ENCODE measurements around the gene ZNF536.

ZNF536 gene

DNA sequence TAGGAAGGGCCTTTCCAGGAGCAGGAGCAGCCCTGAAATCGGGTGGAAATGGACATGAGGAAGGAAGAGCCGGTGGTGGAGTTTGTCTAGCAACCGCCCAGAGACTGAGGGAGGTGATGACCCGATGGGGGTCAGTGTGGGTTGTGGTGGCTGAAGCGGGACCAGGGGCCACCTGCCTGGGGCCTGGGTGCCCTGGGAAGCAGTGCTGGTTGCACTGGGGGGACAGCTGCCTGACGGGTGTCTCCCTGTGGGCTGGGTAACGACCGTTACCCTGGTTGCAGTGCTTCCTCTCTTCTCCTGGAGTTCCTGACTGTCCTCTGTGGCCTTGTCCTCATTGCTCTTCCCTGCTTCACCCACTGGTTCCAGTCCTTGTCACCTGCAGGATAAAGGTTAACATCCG lies 13.0 kb downstream of the ZNF536 start:
- no peaks in the 10 kb centered on the region for H3K4me1 ChIP-seq (ENCODE audit: low read length)
- H2AFZ ChIP-seq (ENCODE audit: low read length): no peak overlapping the region

GRCh38 chr19:30385666-30386065 lies 13.5 kb downstream of the ZNF536 start:
- peaks cover 40% of the 10 kb centered on the region for H3K27me3 ChIP-seq (replicated peaks; ENCODE audit: insufficient read depth, low read length)
- no peak overlapping the region for H3K27ac ChIP-seq (ENCODE audit: low read length)
- DNase-seq: no peak
- no peaks in the 10 kb centered on the region for H3K36me3 ChIP-seq (replicated peaks; ENCODE audit: insufficient read depth, low read length)
- H4K20me1 ChIP-seq (ENCODE audit: insufficient read depth, low read length): no peaks in the 10 kb centered on the region
- no peaks in the 10 kb centered on the region for H3K9me3 ChIP-seq (replicated peaks; ENCODE audit: insufficient read depth, low read length)
- no peaks in the 10 kb centered on the region for H3K79me2 ChIP-seq (ENCODE audit: low read length)
- no peak overlapping the region for H3K9ac ChIP-seq (ENCODE audit: low read length)
- no peak overlapping the region for H3K4me2 ChIP-seq (ENCODE audit: low read depth, low read length)
- TF ChIP-seq EZH2 (optimal IDR thresholded peaks at IDR 0.05; ENCODE audit: low read depth, low read length) (no peak), EZH2phosphoT487 (IDR thresholded peaks at IDR 0.05; ENCODE audit: low read length) (no peak)
- TF ChIP-seq, protein P1, sequence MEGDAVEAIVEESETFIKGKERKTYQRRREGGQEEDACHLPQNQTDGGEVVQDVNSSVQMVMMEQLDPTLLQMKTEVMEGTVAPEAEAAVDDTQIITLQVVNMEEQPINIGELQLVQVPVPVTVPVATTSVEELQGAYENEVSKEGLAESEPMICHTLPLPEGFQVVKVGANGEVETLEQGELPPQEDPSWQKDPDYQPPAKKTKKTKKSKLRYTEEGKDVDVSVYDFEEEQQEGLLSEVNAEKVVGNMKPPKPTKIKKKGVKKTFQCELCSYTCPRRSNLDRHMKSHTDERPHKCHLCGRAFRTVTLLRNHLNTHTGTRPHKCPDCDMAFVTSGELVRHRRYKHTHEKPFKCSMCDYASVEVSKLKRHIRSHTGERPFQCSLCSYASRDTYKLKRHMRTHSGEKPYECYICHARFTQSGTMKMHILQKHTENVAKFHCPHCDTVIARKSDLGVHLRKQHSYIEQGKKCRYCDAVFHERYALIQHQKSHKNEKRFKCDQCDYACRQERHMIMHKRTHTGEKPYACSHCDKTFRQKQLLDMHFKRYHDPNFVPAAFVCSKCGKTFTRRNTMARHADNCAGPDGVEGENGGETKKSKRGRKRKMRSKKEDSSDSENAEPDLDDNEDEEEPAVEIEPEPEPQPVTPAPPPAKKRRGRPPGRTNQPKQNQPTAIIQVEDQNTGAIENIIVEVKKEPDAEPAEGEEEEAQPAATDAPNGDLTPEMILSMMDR (IDR thresholded peaks at IDR 0.05; ENCODE audit: low read length): no peak
- no peaks in the 10 kb centered on the region for H3F3A ChIP-seq (ENCODE audit: insufficient read depth, low read length)
- no peaks in the 10 kb centered on the region for H3K4me1 ChIP-seq (ENCODE audit: low read length)
- H2AFZ ChIP-seq (ENCODE audit: low read length): no peak overlapping the region
- no peak overlapping the region for H3K4me3 ChIP-seq (ENCODE audit: low read length)
- no peaks in the 10 kb centered on the region for H3K9me2 ChIP-seq (replicated peaks; ENCODE audit: insufficient read depth, low read length)

More for the DNA sequence above, 13.0 kb downstream of the ZNF536 start:
- no peaks in the 10 kb centered on the region for H4K20me1 ChIP-seq (ENCODE audit: insufficient read depth, low read length)
- no peaks in the 10 kb centered on the region for H3K36me3 ChIP-seq (replicated peaks; ENCODE audit: insufficient read depth, low read length)
- H3K9me3 ChIP-seq (replicated peaks; ENCODE audit: insufficient read depth, low read length): no peaks in the 10 kb centered on the region
- TF ChIP-seq, protein P1 (IDR thresholded peaks at IDR 0.05; ENCODE audit: low read length): no peak
- TF ChIP-seq EZH2 (optimal IDR thresholded peaks at IDR 0.05; ENCODE audit: low read depth, low read length) (no peak), EZH2phosphoT487 (IDR thresholded peaks at IDR 0.05; ENCODE audit: low read length) (no peak)
- no peak overlapping the region for H3K27ac ChIP-seq (ENCODE audit: low read length)
- no peak overlapping the region for H3K4me2 ChIP-seq (ENCODE audit: low read depth, low read length)
- H3K9me2 ChIP-seq (replicated peaks; ENCODE audit: insufficient read depth, low read length): no peaks in the 10 kb centered on the region
- no peaks in the 10 kb centered on the region for H3K79me2 ChIP-seq (ENCODE audit: low read length)
- H3F3A ChIP-seq (ENCODE audit: insufficient read depth, low read length): no peaks in the 10 kb centered on the region
- no peak overlapping the region for H3K9ac ChIP-seq (ENCODE audit: low read length)
- peaks cover 37% of the 10 kb centered on the region for H3K27me3 ChIP-seq (replicated peaks; ENCODE audit: insufficient read depth, low read length)
- no peak for DNase-seq
- no peak overlapping the region for H3K4me3 ChIP-seq (ENCODE audit: low read length)

- Histone ChIP-seq H3F3A (ENCODE audit: insufficient read depth, low read length) (no peaks in the 10 kb centered on the region), H4K20me1 (ENCODE audit: insufficient read depth, low read length) (no peaks in the 10 kb centered on the region), H2AFZ (ENCODE audit: low read length) (no peak overlapping the region), H3K27ac (ENCODE audit: low read length) (no peak overlapping the region), H3K9me2 (replicated peaks; ENCODE audit: insufficient read depth, low read length) (no peaks in the 10 kb centered on the region), H3K9me3 (replicated peaks; ENCODE audit: insufficient read depth, low read length) (no peaks in the 10 kb centered on the region), H3K4me3 (ENCODE audit: low read length) (no peak overlapping the region), H3K36me3 (replicated peaks; ENCODE audit: insufficient read depth, low read length) (no peaks in the 10 kb centered on the region), H3K79me2 (ENCODE audit: low read length) (no peaks in the 10 kb centered on the region), H3K4me2 (ENCODE audit: low read depth, low read length) (no peak overlapping the region), H3K4me1 (ENCODE audit: low read length) (no peaks in the 10 kb centered on the region), H3K9ac (ENCODE audit: low read length) (no peak overlapping the region), H3K27me3 (replicated peaks; ENCODE audit: insufficient read depth, low read length) (peaks cover 37% of the 10 kb centered on the region)
- no peak for DNase-seq
- no peak for TF ChIP-seq EZH2phosphoT487 (IDR thresholded peaks at IDR 0.05; ENCODE audit: low read length)
- no peak for TF ChIP-seq EZH2 (optimal IDR thresholded peaks at IDR 0.05; ENCODE audit: low read depth, low read length)
- TF ChIP-seq, protein P1 (IDR thresholded peaks at IDR 0.05; ENCODE audit: low read length): no peak
These were observed 14.5 kb downstream of the ZNF536 start for GRCh38 chr19:30386551-30387143.
